ENCODE measurements around the gene AKT3.

AKT3 gene

GRCh38 chr1:243791586-243792267, 58.3 kb downstream of the AKT3 start:
- no peak for TF ChIP-seq EZH2phosphoT487 (IDR thresholded peaks at IDR 0.05; ENCODE audit: borderline replicate concordance)
- no peak for TF ChIP-seq CTCF (conservative IDR thresholded peaks at IDR 0.05; ENCODE audit: low read length)
- no peak overlapping the region for H3K4me2 ChIP-seq (ENCODE audit: low read depth, low read length, poor library complexity, severe bottlenecking)
- H3K79me2 ChIP-seq (ENCODE audit: insufficient read depth, low read length): no peaks in the 10 kb centered on the region
- H2AFZ ChIP-seq (ENCODE audit: low read length): no peak overlapping the region
- no peaks in the 10 kb centered on the region for H3K4me1 ChIP-seq (ENCODE audit: insufficient read depth, low read length, poor library complexity, severe bottlenecking)
- H3K9me2 ChIP-seq (replicated peaks; ENCODE audit: low read depth, low read length): no peaks in the 10 kb centered on the region
- no peaks in the 10 kb centered on the region for H3F3A ChIP-seq (ENCODE audit: low read depth)
- no peaks in the 10 kb centered on the region for H3K9me3 ChIP-seq (ENCODE audit: insufficient read depth, low read depth, low read length)
- no peak overlapping the region for H3K9ac ChIP-seq (ENCODE audit: low read depth, low read length, poor library complexity, severe bottlenecking)
- no peaks in the 10 kb centered on the region for H3K36me3 ChIP-seq (ENCODE audit: insufficient read depth, low read length)
- H3K27me3 ChIP-seq (ENCODE audit: insufficient read depth, low read length, poor library complexity, severe bottlenecking): no peaks in the 10 kb centered on the region
- no peaks in the 10 kb centered on the region for H4K20me1 ChIP-seq (ENCODE audit: insufficient read depth, low read length, poor library complexity, severe bottlenecking)
- no peak overlapping the region for H3K4me3 ChIP-seq (ENCODE audit: low read length, poor library complexity, severe bottlenecking)

GRCh38 chr1:243790404-243790803, 59.6 kb downstream of the AKT3 start:
- TF ChIP-seq EZH2phosphoT487 (IDR thresholded peaks at IDR 0.05; ENCODE audit: borderline replicate concordance) (no peak), CTCF (conservative IDR thresholded peaks at IDR 0.05; ENCODE audit: low read length) (no peak)
- Histone ChIP-seq H3K36me3 (ENCODE audit: insufficient read depth, low read length) (no peaks in the 10 kb centered on the region), H3K79me2 (ENCODE audit: insufficient read depth, low read length) (no peaks in the 10 kb centered on the region), H2AFZ (ENCODE audit: low read length) (no peak overlapping the region), H3K9ac (ENCODE audit: low read depth, low read length, poor library complexity, severe bottlenecking) (no peak overlapping the region), H3K27me3 (ENCODE audit: insufficient read depth, low read length, poor library complexity, severe bottlenecking) (no peaks in the 10 kb centered on the region), H3K9me2 (replicated peaks; ENCODE audit: low read depth, low read length) (no peaks in the 10 kb centered on the region), H3K4me1 (ENCODE audit: insufficient read depth, low read length, poor library complexity, severe bottlenecking) (no peaks in the 10 kb centered on the region), H3K4me3 (ENCODE audit: low read length, poor library complexity, severe bottlenecking) (no peak overlapping the region), H4K20me1 (ENCODE audit: insufficient read depth, low read length, poor library complexity, severe bottlenecking) (no peaks in the 10 kb centered on the region), H3K9me3 (ENCODE audit: insufficient read depth, low read depth, low read length) (no peaks in the 10 kb centered on the region), H3K4me2 (ENCODE audit: low read depth, low read length, poor library complexity, severe bottlenecking) (no peak overlapping the region), H3F3A (ENCODE audit: low read depth) (no peaks in the 10 kb centered on the region)

GRCh38 chr1:243786531-243786930, 63.5 kb downstream of the AKT3 start:
- Histone ChIP-seq H3F3A (ENCODE audit: low read depth) (no peaks in the 10 kb centered on the region), H3K4me3 (ENCODE audit: low read length, poor library complexity, severe bottlenecking) (no peak overlapping the region), H4K20me1 (ENCODE audit: insufficient read depth, low read length, poor library complexity, severe bottlenecking) (no peaks in the 10 kb centered on the region), H3K9me3 (ENCODE audit: insufficient read depth, low read depth, low read length) (no peaks in the 10 kb centered on the region), H3K9me2 (replicated peaks; ENCODE audit: low read depth, low read length) (no peaks in the 10 kb centered on the region), H3K4me2 (ENCODE audit: low read depth, low read length, poor library complexity, severe bottlenecking) (no peak overlapping the region), H2AFZ (ENCODE audit: low read length) (no peak overlapping the region), H3K36me3 (ENCODE audit: insufficient read depth, low read length) (no peaks in the 10 kb centered on the region), H3K4me1 (ENCODE audit: insufficient read depth, low read length, poor library complexity, severe bottlenecking) (no peaks in the 10 kb centered on the region), H3K27me3 (ENCODE audit: insufficient read depth, low read length, poor library complexity, severe bottlenecking) (no peaks in the 10 kb centered on the region), H3K9ac (ENCODE audit: low read depth, low read length, poor library complexity, severe bottlenecking) (no peak overlapping the region), H3K79me2 (ENCODE audit: insufficient read depth, low read length) (no peaks in the 10 kb centered on the region)
- no peak for TF ChIP-seq EZH2phosphoT487 (IDR thresholded peaks at IDR 0.05; ENCODE audit: borderline replicate concordance)
- no peak for TF ChIP-seq CTCF (conservative IDR thresholded peaks at IDR 0.05; ENCODE audit: low read length)
